ENCODE results near the gene SYNDIG1.

Gene SYNDIG1

GRCh38 chr20:24664266-24664986 lies 195.0 kb downstream of the SYNDIG1 start:
- DNase-seq, result no peak

- DNase-seq, result no peak
These were observed 195.8 kb downstream of the SYNDIG1 start for GRCh38 chr20:24665196-24665595.

GRCh38 chr20:24665741-24666191 lies 196.3 kb downstream of the SYNDIG1 start:
- DNase-seq, result no peak

- no peak for DNase-seq
These were observed 198.4 kb downstream of the SYNDIG1 start for GRCh38 chr20:24667689-24668383.

- DNase-seq, result no peak
These were observed 198.9 kb downstream of the SYNDIG1 start for GRCh38 chr20:24668384-24668702.

- no peak for DNase-seq
These were observed 199.4 kb downstream of the SYNDIG1 start for GRCh38 chr20:24668791-24669190.

- no peak for DNase-seq
These were observed 200.3 kb downstream of the SYNDIG1 start for GRCh38 chr20:24669701-24670100.

GRCh38 chr20:24670341-24670872 lies 201.0 kb downstream of the SYNDIG1 start:
- no peak for DNase-seq

- no peak for DNase-seq
These were observed 201.6 kb downstream of the SYNDIG1 start for GRCh38 chr20:24670981-24671380.

- no peak for DNase-seq
These were observed 202.9 kb downstream of the SYNDIG1 start for GRCh38 chr20:24672181-24672880.

GRCh38 chr20:24672886-24673677 lies 203.7 kb downstream of the SYNDIG1 start:
- no peak for DNase-seq

GRCh38 chr20:24673678-24674570 lies 204.5 kb downstream of the SYNDIG1 start:
- DNase-seq, result no peak

- DNase-seq, result no peak
These were observed 205.6 kb downstream of the SYNDIG1 start for GRCh38 chr20:24674921-24675605.

GRCh38 chr20:24675651-24676352 lies 206.4 kb downstream of the SYNDIG1 start:
- DNase-seq, result no peak

GRCh38 chr20:24676353-24676977 lies 207.0 kb downstream of the SYNDIG1 start:
- no peak for DNase-seq

GRCh38 chr20:24676978-24677370 lies 207.5 kb downstream of the SYNDIG1 start:
- DNase-seq, result no peak

- no peak for DNase-seq
These were observed 208.3 kb downstream of the SYNDIG1 start for GRCh38 chr20:24677626-24678315.

GRCh38 chr20:24678351-24679106 lies 209.1 kb downstream of the SYNDIG1 start:
- DNase-seq, result no peak
